RWPE1 (cell line): Measurements from ENCODE around the gene AGAP1.

Experiments
- CTCF ChIA-PET: fragments of 350-600 bp; sonication (Branson Sonifier 250); formaldehyde crosslinking; extraction: SDS; loops from one replicate; lab custom pipeline; 2021; lab: Yijun Ruan, JAX
- POLR2A ChIA-PET: fragments of 400-600 bp; formaldehyde crosslinking; extraction: SDS; loops from one replicate; lab custom pipeline; 2020; ENCODE audit warnings: antibody characterized with exemption; ENCODE audit not compliant: low non-redundant PET; lab: Yijun Ruan, JAX
- DNase-seq: peaks from one replicate; pipeline ENCODE4 v3.0.0; 2012; ENCODE audit warnings: low spot score
- H3K27ac ChIP-seq: fragments of 450-650 bp; 2 replicates; pipeline ENCODE4 v1.5.1; 2017
- CTCF ChIP-seq: fragments of 450-650 bp; conservative IDR thresholded peaks from 2 replicates; pipeline ENCODE4 v1.5.1; 2017; ENCODE audit warnings: low read depth, mild to moderate bottlenecking

AGAP1 gene

DNA sequence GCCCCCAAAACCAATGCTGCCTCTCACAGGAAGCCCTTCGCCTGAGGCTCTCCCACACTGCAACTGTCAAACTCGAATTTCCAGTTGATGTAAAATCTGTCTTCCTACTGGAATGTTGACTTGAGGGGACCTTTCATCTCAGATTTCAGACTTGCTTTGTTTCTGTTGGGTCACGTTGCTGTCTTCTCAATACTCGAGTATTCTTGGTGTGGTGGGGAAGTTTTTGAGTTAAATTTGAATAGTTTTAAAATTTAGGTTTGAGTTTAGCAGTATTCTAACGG lies 50.8 kb downstream of the AGAP1 start:
- DNase-seq = no peak
- CTCF ChIA-PET = no interaction called here
- POLR2A ChIA-PET = no interaction called here
- H3K27ac ChIP-seq = no peak overlapping the region
- TF ChIP-seq CTCF = no peak

GRCh38 chr2:235545339-235546150 lies 51.7 kb downstream of the AGAP1 start:
- H3K27ac ChIP-seq = no peak overlapping the region
- POLR2A ChIA-PET = no interaction called here
- TF ChIP-seq CTCF = no peak
- DNase-seq = no peak
- CTCF ChIA-PET = interaction anchor here (0.7 kb wide), 1 partner anchor 22 kb away, joined by 3 read pairs; no protein-coding TSS in a partner anchor

- H3K27ac ChIP-seq = no peak overlapping the region
- DNase-seq = no peak
- POLR2A ChIA-PET = no interaction called here
- TF ChIP-seq CTCF = no peak
- CTCF ChIA-PET = interaction anchor here (0.7 kb wide), 1 partner anchor 23 kb away, joined by 3 read pairs; no protein-coding TSS in a partner anchor
Measured at GRCh38 chr2:235546151-235546435, 52.2 kb downstream of the AGAP1 start.

DNA sequence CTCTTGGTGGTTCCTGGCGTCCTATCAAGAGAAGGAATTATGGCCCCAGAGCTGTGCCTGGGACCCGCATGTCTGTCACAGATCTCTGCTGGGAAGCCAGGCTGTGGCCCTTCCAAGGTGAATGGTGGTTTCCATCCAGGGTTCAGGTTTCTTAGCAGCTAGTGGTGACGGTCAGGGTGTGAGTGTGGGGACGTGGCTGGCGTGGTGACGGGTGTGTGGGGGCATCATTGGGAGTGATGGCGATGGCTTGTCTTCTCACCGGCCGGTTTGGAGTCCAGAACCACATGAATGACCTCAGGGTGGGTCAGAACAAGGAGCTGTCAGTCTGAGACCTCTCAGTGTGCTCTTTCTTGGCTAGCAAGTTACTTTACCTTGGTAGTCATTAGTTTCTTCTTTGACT lies 52.6 kb downstream of the AGAP1 start:
- no peak for TF ChIP-seq CTCF
- no peak overlapping the region for H3K27ac ChIP-seq
- DNase-seq = no peak
- CTCF ChIA-PET = interaction anchor here (0.5 kb wide), 1 partner anchor 10 kb away, joined by 3 read pairs; no protein-coding TSS in a partner anchor
- POLR2A ChIA-PET = no interaction called here

DNA sequence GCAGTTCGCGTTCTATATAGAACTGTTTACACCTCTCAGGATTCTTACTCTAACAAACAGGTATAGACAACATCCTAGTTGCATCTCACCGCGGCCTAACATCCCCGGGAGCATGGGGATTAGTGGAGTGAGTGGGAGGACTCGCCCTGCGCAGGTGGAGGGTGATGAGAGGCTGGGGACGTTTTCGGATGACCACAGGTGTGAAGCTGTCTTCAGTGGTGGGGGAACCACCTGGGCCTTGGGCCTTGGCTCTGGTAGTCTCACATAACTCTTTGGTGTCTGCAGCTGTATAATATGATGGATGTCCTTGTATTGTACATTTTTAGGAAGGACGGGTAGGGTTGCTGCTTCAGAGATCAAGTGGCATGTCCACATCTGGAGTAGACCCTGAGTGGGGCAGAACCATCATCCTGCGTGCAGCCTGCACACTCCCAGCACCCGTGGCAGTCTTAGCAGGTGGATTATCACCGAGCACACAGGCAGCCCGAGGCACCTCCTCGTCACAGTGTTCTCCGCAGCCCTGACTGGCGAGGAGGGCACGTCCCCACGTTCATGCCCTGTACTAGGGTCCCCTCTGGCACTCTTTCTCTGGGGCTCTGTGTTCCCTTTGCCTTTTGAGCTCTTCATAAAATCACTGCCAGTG lies 56.0 kb downstream of the AGAP1 start:
- CTCF ChIA-PET = interaction anchor here (0.7 kb wide), 1 partner anchor 193 kb away, joined by 3 read pairs; no protein-coding TSS in a partner anchor
- POLR2A ChIA-PET = no interaction called here
- no peak overlapping the region for H3K27ac ChIP-seq
- no peak for TF ChIP-seq CTCF
- no peak for DNase-seq

GRCh38 chr2:235550378-235550760 lies 56.5 kb downstream of the AGAP1 start:
- no peak for DNase-seq
- no peak overlapping the region for H3K27ac ChIP-seq
- no peak for TF ChIP-seq CTCF
- ChIA-PET POLR2A (no interaction called here), CTCF (no interaction called here)
